Gastroesophageal sphincter (tissue), 4 donors: ENCODE data around the gene YAP1. TPM values are rescaled to one million over a fixed set of nuclear protein-coding genes. Genes with fewer than 3 reads are reported as not detected.
"Not testable (repeated sequence)": the region's sequence is repeated elsewhere in the genome, so short reads cannot be mapped to it uniquely, and the experiment has no call there.

Experiments
- ATAC-seq: fragments of 150-250 bp; one replicate; pipeline ENCODE4 v1.9.1; 2016; ENCODE audit warnings: mild to moderate bottlenecking, moderate library complexity
- H3K27ac ChIP-seq, 4 donors: fragments of 200-600 bp; sonication (generic) in 3 of 4; 1 replicate in 3 of 4; 2 replicates in 1 of 4; pipeline ENCODE4 v1.5.1; 2016 to 2019
- H3K27me3 ChIP-seq: fragments of 200-600 bp; sonication (generic); one replicate; pipeline ENCODE4 v1.5.1; 2019
- H3K36me3 ChIP-seq, 2 donors: fragments of 200-600 bp; sonication (generic); one replicate each; pipeline ENCODE4 v1.5.1; 2019; ENCODE audit warnings: control low read depth in 1 of 2
- H3K4me1 ChIP-seq, 3 donors: fragments of 200-600 bp; sonication (generic); 1 replicate in 2 of 3; 2 replicates in 1 of 3; pipeline ENCODE4 v1.5.1; 2016 to 2019; ENCODE audit warnings: control low read depth in 2 of 3
- H3K4me3 ChIP-seq, 2 donors: fragments of 200-600 bp; sonication (generic); one replicate each; pipeline ENCODE4 v1.5.1; 2019; ENCODE audit warnings: mild to moderate bottlenecking in 1 of 2, moderate library complexity in 1 of 2
- H3K9me3 ChIP-seq, 3 donors: fragments of 200-600 bp; sonication (generic); one replicate each; pipeline ENCODE4 v1.5.1; 2017 to 2019; ENCODE audit warnings: control low read depth in 2 of 3
- CTCF ChIP-seq, 4 experiments: fragments of 200-600 bp in 2 of 4; fragments of 450-650 bp in 2 of 4; sonication (generic) in 1 of 4; IDR thresholded peaks; one replicate each; pipeline ENCODE4 v1.5.1; 2017 to 2019; ENCODE audit warnings: antibody characterized with exemption in 4 of 4, mild to moderate bottlenecking in 2 of 4, moderate library complexity in 2 of 4
- EP300 ChIP-seq: sonication (generic); formaldehyde crosslinking; IDR thresholded peaks from one replicate; pipeline ENCODE4 v1.6.1; 2017; ENCODE audit warnings: antibody characterized with exemption, mild to moderate bottlenecking
- POLR2A ChIP-seq, 2 donors: fragments of 450-650 bp; IDR thresholded peaks; one replicate each; pipeline ENCODE4 v1.6.1; 2017; ENCODE audit warnings: antibody characterized with exemption in 2 of 2, mild to moderate bottlenecking in 2 of 2, moderate library complexity in 1 of 2
- POLR2AphosphoS5 ChIP-seq: sonication (generic); formaldehyde crosslinking; IDR thresholded peaks from one replicate; pipeline ENCODE4 v1.6.1; 2017; ENCODE audit warnings: antibody characterized with exemption
- WGBS, 2 donors: methylation state at CpG; one replicate each; pipeline ENCODE4 v1.1.5; 2018; ENCODE audit warnings: low coverage in 1 of 2; 5-methylcytosine and 5-hydroxymethylcytosine counted together
- total RNA-seq, 4 donors: library from RNA; depleted of rRNA; stranded (reverse); fragments of >200 nt; gene quantifications; one replicate each; pipeline ENCODE4 v1.1.0, GENCODE V29; 2016

YAP1 gene
- total RNA-seq, 4 donors from 2014 or later: 192 to 323 (median 278) TPM

- WGBS, 2 donors: 86 to 89% methylated on average over 3 of the region's 3 CpGs
- no peak overlapping the region for H3K4me3 ChIP-seq
- peaks cover 0 to 6% (median 2%) of the 10 kb centered on the region in 3 donors for H3K4me1 ChIP-seq
- H3K27me3 ChIP-seq: no peaks in the 10 kb centered on the region
- no peak for TF ChIP-seq CTCF (IDR thresholded peaks at IDR 0.05)
- no peak for TF ChIP-seq POLR2AphosphoS5
- TF ChIP-seq POLR2A (IDR thresholded peaks at IDR 0.05): no peak
- no peak for TF ChIP-seq EP300
- H3K36me3 ChIP-seq: no peaks in the 10 kb centered on the region
- no peaks in the 10 kb centered on the region for H3K9me3 ChIP-seq
- ATAC-seq: no peak
- H3K27ac ChIP-seq: no peak overlapping the region
Observed at GRCh38 chr11:102263379-102264003, 153.2 kb downstream of the YAP1 start.

DNA sequence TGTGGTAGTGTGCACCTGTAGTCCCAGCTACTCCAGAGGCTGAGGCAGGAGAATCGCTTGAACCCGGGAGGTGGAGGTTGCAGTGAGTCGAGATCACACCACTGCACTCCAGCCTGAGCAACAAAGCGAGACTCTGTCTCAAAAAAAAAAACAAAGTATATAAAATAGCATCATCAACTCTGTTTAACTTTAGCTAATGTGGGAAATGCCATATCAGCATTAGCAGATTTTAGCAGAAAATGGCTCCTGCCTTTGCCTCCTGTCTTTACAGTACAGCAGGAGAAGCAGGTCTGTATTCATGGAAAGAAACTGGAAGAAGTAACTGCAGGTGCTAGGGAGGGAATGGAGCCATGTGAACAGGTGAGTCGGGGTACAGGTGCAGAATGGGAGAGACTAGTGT lies 154.5 kb downstream of the YAP1 start:
- ATAC-seq, H3K27ac ChIP-seq, H3K9me3 ChIP-seq, H3K4me3 ChIP-seq, H3K36me3 ChIP-seq, H3K27me3 ChIP-seq: not testable (repeated sequence)
- WGBS, 2 donors: 87% methylated on average over 5 of the region's 5 CpGs; no CpG with 5 or more reads in 1 of the 2 donors
- H3K4me1 ChIP-seq: peaks cover 0 to 14% (median 9%) of the 10 kb centered on the region in 3 donors

GRCh38 chr11:102266099-102266498 lies 155.9 kb downstream of the YAP1 start:
- H3K27ac ChIP-seq: no peak overlapping the region
- no peak for ATAC-seq
- TF ChIP-seq EP300 (no peak), POLR2A (IDR thresholded peaks at IDR 0.05) (no peak), POLR2AphosphoS5 (no peak), CTCF (IDR thresholded peaks at IDR 0.05) (no peak)
- no peaks in the 10 kb centered on the region for H3K27me3 ChIP-seq
- H3K9me3 ChIP-seq: no peaks in the 10 kb centered on the region
- no peak overlapping the region for H3K4me3 ChIP-seq
- H3K4me1 ChIP-seq: peaks cover 0 to 14% (median 9%) of the 10 kb centered on the region in 3 donors
- no peaks in the 10 kb centered on the region for H3K36me3 ChIP-seq
- 67 to 77% methylated on average over 1 of the region's 1 CpG for WGBS, 2 donors

DNA sequence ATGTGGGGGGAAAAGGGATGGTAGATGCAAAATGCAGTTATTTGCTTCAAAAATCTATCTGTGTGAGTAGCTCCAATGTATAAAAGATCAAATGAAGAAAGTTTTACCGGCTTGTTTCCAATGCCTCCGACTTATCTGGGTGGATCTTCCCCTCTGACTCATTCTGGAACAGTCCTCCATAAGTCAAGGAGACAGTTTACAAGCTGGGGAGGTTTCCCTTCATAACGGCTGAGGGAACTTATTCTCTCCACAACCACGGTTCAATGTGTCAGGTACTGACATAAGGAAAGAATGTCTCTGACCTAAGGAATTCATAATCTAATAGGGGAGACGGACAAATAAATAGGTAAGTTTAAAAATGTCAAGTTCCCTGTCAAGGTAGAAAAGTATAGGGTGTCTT lies 157.4 kb downstream of the YAP1 start:
- WGBS, 2 donors: 18 to 36% methylated on average over 4 of the region's 5 CpGs
- peaks cover 0 to 14% (median 9%) of the 10 kb centered on the region in 3 donors for H3K4me1 ChIP-seq
- no peaks in the 10 kb centered on the region for H3K36me3 ChIP-seq
- H3K27ac ChIP-seq: peak overlapping the region in 2 of 4 donors; percentile 55
- no peak for ATAC-seq
- H3K27me3 ChIP-seq: no peaks in the 10 kb centered on the region
- TF ChIP-seq EP300 (no peak), POLR2AphosphoS5 (no peak), POLR2A (IDR thresholded peaks at IDR 0.05) (no peak), CTCF (IDR thresholded peaks at IDR 0.05) (no peak)
- H3K9me3 ChIP-seq: no peaks in the 10 kb centered on the region
- no peak overlapping the region for H3K4me3 ChIP-seq

DNA sequence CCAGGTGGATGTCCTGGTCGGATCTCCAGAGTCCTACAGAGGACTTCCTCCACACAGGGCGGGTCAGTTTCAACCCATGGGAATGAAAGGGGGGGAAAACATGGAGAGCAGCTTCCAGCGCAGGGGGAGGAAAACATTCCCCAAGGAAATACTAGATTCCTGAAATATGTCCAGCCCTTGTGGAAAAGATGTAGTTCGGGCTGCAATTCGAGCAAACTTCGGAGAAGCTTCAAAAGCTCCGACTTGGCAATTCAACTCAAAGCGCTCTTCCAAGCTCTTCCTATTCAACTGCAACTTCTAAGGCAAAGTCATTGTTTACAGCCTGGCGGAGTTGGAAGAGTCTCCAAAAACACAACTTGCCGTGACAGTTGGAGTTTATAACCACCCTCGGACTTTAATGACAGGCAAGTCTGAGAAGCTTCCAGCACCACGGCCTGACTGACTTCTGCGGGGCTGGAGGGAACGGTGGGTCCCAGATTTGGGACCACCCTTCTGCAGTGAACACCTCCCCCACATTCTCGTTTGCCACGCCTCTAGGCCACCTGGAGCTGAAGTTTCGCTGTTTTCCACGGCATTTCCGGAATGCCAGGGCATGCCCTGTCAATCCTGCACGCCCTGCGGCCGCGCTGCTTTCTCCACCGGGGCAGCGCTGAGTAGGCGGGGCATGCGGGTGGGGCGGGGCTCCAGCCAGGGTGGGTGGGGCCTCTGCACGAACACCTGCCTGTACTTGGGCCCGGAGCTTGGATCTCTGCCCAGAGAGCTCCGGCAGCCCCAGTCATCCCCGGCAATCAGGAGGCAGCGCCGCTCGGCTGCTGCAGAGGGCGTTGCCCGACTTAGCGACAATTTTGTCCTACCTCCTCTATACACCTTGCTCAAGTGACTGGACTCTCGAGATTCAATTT lies 158.1 kb downstream of the YAP1 start:
- peak; percentile 87 for ATAC-seq
- Histone ChIP-seq H3K36me3 (no peaks in the 10 kb centered on the region), H3K4me1 (peaks cover 0 to 14% (median 9%) of the 10 kb centered on the region in 3 donors), H3K9me3 (no peaks in the 10 kb centered on the region), H3K27ac (peak overlapping the region in 3 of 4 donors; percentile 48 to 55 (median 55)), H3K27me3 (no peaks in the 10 kb centered on the region), H3K4me3 (peak overlapping the region; percentile 24 to 54)
- WGBS, 2 donors: 31 to 51% methylated on average over 6 to 21 of the region's 39 CpGs
- TF ChIP-seq POLR2AphosphoS5: peak; percentile 6
- TF ChIP-seq CTCF (IDR thresholded peaks at IDR 0.05): peak; percentile 16 to 78 (median 23)
- TF ChIP-seq POLR2A (IDR thresholded peaks at IDR 0.05): no peak
- no peak for TF ChIP-seq EP300
